ENCODE data around the gene PCYT2.

PCYT2 gene

GRCh38 chr17:81851423-81851822, 59.8 kb downstream of the PCYT2 start:
- no peak for DNase-seq

All from hematopoietic multipotent progenitor cell treated with erythropoietin and hydrocortisone succinate and interleukin-3 and kit ligand, for 6 days (in vitro differentiated cells).